NCI-H82 (cell line): Measurements from ENCODE around the gene HES6.

ENCODE experiments used
- DNase-seq: peaks from one replicate; lab custom pipeline; 2025; lab: John Stamatoyannopoulos, UW

The HES6 gene

GRCh38 chr2:238255151-238255551 is 15.3 kb upstream of the HES6 start:
- DNase-seq, result peak; percentile 93

DNA sequence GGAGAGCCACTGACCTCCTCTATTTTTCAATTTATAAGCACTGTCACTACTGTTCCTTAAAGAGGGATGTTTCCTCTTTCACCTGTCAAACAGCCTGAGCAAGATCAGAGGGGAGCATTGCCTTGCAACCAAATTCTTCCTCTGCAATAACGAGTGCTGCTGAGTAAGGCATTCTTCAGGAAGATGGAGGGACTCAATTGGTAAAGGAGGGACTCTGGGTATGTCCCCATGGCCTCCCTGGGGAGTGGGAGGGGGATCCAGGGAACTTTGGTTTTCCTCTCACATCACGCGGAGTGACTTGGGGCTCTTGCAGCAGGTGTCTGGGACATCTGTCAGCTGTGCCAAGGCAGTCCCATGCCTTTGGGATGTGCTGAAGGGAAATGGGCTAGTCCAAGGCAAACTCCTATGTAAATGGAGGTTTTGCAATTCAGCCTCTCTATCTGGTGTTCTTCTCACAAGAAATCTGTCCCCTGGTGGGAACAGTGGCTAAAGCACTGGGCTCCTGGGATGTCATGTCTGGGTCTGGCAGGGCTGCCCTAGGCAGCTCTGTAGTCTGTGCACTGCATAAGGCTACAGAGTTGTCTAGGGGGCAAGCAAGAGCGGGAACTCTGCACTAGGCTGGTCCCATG is 14.4 kb upstream of the HES6 start:
- DNase-seq, result no peak

- peak; percentile 58 for DNase-seq
Measured at GRCh38 chr2:238252766-238253630, 13.2 kb upstream of the HES6 start.

GRCh38 chr2:238251986-238252385 is 12.1 kb upstream of the HES6 start:
- no peak for DNase-seq

DNA sequence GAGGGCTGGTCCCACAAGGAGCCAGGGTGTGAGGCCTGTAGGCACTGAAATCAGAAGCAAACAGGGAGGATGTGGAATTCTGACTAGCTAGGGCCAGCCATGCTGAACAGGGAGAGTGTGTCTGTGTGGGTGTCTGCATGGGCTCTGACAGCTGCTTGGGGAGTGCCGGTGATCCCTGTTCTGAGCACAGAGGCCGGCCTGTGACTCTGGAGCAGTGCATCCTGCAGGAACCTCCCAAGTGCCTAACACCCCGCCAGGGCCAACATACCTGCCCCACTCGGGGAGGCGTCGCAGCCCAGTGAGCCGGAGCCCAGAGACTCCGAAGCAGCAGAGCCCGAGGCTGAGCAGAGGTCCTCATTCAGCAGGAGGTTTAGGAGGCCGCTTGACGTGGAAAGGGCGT is 11.5 kb upstream of the HES6 start:
- DNase-seq, result no peak

GRCh38 chr2:238250896-238251295 is 11.1 kb upstream of the HES6 start:
- no peak for DNase-seq

GRCh38 chr2:238247841-238248453 is 8.1 kb upstream of the HES6 start:
- DNase-seq, result peak; percentile 65

DNA sequence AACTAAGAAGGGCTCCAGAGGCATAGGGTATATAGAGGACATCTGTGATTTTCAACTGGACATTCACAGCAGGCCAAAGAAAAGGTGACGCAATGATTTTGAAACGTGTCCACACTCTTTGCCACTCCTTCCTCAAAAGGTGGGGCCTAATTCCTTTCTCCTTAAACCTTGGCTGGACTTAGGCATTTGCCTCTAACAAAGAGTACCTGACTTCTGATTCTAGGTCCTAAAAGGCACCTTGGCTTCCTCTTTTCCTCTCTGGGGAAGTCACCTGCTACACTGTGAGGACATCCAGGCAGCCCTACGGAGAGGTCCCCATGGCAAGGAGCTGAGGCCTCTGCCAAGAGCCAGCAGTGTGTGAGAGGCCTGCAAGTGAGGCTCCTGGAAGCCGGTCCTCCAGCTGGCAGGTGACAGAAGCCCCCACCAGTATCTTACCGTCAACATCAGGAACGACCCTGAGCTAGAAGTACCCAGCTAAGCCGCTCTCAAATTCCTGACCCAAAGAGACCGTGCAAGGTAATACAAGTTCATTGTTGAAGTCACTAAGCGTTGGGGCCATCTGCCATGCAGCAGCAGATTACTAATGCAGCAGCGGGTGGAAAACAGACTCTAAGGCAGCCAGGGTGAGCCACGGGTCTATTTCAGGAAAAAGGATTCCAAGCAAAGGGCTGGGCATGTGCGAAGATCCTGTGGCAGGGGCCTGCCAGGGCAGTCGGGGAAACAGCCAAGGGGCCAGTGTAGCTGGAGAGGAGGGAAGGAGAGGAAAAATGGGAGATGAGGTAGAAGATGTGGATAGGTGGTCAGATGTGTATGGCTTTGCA is 7.4 kb upstream of the HES6 start:
- peak; percentile 99 for DNase-seq

DNA sequence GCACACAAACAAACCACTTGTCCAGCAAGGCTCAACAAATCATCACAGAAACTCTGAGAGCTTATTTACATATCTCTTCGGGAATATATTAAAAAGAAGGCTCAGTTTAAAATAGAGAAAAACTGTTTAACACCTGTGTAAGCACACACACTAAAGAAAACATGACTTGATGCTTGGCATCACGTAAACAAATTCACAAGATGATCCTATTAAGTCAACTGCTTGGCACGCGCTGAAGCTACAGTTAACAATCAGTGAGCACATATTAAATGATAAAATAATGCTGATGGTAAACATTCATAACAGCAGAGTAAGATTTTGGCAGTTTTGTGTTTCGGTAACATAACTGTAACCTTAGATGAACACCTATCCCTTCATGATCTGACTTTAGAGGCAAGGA is 4.3 kb upstream of the HES6 start:
- peak; percentile 28 for DNase-seq

DNA sequence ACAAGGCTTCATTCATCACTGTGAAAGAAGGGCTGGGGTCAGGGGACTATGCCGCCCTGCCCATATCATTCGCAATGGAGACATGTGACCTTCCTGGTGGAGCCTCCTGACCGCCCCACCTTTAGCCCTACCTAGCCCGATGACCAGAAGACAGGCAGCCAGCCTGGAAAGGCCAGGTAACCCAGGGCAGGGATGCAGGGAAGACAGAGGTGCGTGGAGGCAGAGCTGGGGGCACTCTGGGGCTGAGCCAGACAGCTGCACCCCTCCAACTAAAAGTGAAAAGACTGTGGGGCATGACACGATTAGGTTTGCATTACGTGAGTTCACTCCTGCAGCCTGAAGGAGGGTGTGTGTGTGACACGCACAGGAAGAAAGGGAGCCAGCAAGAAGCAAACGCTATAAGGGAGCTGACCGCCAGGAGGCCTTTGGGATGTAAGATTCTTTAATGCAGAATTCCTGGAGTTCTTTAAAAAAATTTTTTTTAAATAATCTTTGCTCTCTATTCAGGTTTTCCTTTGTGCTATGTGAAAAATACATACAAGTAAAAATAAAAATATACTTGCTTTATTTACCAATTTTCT is 3.7 kb upstream of the HES6 start:
- DNase-seq, result peak; percentile 59

DNA sequence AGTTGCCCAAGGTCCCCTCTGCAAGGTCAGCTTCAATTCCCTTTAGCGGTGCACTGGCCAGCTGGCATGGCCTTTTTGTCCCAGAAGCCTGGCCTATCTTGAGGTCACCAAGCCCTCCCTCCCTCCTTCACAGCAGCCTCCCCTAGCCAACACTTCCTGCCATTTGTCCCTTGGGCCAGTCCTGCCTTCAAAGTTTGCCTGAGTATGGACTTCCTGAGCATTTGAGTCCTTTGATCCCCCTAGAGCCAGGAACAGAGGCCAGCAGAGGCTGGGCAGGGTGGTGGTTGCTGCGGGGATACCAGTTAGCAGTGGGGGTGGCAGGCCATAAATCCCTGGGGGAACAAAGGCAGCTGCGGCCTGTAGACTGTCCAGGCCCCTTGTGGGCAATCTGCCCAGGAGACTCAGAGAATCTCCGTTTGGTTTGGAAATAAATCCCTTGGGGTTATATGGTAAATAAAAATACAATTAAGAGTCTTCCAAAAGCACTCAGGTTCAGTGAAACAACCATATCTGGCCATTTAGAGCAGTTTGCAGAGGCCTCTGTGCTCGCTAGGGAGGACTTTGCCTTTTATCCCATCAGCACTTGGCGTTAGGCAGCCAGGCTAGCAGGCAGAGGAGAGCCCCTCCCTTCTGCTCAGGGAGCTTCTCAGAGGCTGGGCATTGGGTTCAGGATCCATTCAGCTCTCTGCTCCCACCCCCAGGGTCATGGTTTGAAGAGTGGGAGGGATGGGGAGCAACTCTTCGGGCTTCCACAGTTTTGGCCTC is 3.1 kb upstream of the HES6 start:
- peak; percentile 73 for DNase-seq

GRCh38 chr2:238241970-238242369 is 2.1 kb upstream of the HES6 start:
- DNase-seq, result no peak

DNA sequence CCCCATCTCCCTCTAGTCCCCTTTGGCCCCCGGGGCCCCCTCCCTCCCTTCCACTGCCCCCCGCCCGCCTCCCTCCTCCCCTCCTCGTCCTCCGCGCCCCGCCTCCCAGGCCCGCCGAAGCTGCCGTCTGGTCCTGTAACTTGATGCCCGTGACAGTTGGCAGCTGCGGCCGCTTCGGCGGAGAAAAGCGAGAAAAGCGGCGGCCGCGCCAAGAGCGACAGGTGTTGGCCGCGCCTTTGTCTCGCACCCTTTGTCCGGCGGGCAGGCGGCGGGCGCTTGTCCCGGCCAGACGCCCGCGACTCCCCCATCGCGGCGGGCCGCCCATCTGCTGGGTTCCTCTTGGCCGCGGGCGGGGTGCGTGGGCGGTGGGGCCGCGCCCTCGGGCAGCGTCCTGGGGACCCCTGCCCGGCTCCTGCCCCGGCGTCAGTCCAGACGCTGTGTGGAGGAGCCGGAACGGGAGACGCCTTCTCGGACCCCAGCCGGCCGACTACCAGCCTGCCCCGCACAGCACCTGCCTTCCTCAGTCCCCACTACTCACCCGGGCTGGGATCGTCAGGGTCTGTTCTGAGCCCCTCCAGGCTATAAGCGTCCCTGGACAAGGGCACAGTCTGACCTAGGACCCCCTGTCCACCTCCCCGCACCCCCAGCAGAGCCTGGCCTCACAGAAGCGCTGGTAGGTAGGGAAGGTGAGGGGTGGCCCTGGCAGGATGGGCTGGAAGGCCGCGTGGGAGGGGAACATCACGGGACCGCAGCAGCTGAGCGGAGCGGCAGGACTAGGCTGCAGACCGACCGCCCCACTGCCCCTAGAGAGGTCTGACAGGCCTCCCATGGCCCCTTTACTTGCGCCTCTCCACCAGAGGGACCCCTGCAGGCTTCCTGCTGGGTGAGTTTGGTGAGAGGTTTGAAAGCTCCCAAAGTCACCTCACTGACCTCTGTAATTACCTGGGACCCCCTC is 1.2 kb upstream of the HES6 start:
- peak; percentile 98 for DNase-seq

- DNase-seq, result no peak
Measured at GRCh38 chr2:238239543-238239862, 335 bp downstream of the HES6 start.

DNA sequence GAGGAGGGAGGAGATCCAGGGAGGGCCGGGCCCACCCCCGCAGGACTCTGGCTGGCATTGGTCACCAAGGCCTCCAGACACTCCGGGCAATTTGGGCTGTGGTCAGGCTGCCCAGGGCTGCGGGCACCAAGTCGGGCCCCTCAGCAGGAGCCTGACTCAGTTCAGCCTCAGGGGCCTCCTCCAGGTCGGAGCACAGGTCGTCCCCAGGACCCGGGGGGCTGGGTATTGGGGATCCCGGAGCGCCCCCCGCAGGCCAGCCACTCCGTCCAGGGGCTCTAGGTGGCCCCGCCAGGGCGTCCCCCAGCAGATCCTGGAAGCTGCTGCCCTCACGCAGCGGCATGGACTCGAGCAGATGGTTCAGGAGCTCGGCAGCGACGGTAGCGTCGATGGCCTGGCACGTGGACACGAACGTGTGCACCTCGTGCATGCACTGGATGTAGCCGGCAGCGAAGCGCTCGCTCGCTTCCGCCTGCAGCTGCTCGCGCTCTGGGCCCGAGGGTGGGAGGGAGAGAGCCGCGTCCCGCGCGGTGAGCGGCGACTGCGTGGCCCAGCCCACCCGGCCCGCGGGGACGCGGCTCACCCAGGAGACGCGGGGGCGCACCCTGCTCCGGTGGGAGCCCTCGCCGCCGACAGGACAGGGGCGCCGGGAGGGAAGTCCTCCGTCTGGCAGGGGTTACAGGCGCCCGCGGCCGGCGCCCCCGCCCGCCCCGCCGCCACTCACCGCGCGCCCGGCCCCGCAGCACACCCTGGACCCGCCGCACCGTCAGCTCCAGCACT is 884 bp downstream of the HES6 start:
- DNase-seq, result peak; percentile 68

DNA sequence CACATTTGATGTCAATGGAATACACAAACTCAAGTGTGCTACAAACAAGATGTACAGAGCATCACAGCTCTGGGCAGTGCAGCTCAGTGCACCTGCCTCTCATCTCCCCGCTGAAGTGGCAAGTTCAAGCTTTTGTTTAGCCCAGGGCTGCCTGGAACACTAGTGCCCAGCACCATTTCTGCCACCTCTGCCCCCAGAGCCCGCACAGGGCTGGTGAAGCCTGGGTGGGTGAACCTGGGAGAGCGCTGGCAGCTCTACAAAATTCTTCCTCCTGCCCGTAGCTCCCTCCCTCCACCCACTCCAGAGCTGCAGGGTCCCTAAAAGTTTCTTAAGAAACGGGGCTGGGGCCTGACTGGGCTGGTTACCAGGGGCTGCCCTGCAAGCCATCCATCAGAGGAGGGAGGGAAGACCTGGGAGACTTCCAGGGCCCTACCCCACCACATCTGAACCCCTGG is 1.5 kb downstream of the HES6 start:
- DNase-seq, result peak; percentile 51

- peak; percentile 62 for DNase-seq
Measured at GRCh38 chr2:238237431-238238135, 2.3 kb downstream of the HES6 start.

DNA sequence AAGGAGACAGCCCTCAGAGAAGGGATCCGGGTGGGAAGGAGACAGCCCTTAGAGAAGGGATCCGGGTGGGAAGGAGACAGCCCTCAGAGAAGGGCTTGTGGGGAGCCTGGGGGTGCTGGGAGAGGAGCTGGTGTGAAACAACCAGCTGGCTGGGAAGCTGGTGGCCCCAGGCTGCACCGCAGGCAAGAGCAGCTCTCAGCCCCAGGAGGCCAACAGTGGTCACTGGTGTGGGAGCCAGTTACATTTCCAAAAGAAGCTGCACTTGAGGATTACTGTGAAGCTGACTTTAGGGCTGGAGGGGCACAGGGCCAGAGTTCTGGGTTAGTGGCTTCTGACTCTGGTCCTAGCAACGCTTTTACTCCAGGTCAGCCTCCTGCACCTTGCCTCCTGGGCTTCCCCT is 3.3 kb downstream of the HES6 start:
- peak; percentile 73 for DNase-seq

DNA sequence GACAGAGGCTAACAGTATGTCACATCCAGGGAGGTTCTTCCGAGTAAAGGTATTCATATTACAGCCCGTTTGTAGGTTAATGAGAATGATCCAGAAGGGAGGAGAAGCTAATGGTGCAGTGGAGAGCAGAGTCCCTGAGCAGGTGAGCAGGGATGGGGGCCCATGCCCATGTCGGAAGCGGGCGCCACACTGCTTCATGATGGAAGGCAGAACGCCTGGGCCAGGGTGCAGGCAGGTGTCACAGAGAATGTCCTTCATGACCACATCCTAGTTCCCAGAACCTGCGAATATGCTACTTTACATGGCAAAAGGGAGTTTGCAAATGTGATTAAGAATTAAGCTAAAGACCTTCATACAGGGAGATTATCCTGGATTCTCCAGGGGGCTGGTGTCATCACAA is 4.0 kb downstream of the HES6 start:
- DNase-seq, result no peak
